Tibial nerve (tissue), 4 donors: ENCODE measurements around the gene EHD2. TPM values are rescaled to one million over a fixed set of nuclear protein-coding genes. Genes with fewer than 3 reads are reported as not detected.

Experiments
- DNase-seq, 2 donors: peaks; one replicate each; pipeline ENCODE4 v3.0.0-alpha.2; 2019; ENCODE audit warnings: low spot score in 2 of 2
- H3K27ac ChIP-seq, 4 donors: fragments of 200-600 bp; sonication (generic) in 3 of 4; one replicate each; pipeline ENCODE4 v1.5.1; 2017 to 2019; ENCODE audit warnings: mild to moderate bottlenecking in 1 of 4
- H3K27me3 ChIP-seq, 2 donors: fragments of 200-600 bp; sonication (generic) in 1 of 2; one replicate each; pipeline versions ENCODE4 v1.5.1 to v1.6.0; 2017 to 2019
- H3K36me3 ChIP-seq, 3 donors: fragments of 200-600 bp; sonication (generic); one replicate each; pipeline ENCODE4 v1.5.1; 2018 to 2019
- H3K4me1 ChIP-seq, 4 donors: fragments of 200-600 bp; sonication (generic) in 3 of 4; one replicate each; pipeline ENCODE4 v1.5.1; 2017 to 2019
- H3K4me3 ChIP-seq, 4 donors: fragments of 200-600 bp; sonication (generic) in 3 of 4; one replicate each; pipeline ENCODE4 v1.5.1; 2017 to 2019; ENCODE audit warnings: mild to moderate bottlenecking in 1 of 4, moderate library complexity in 1 of 4
- H3K9me3 ChIP-seq, 4 donors: fragments of 200-600 bp; sonication (generic) in 3 of 4; one replicate each; pipeline ENCODE4 v1.5.1; 2017 to 2019
- EP300 ChIP-seq, 2 donors: sonication (generic); formaldehyde crosslinking; IDR thresholded peaks; one replicate each; pipeline ENCODE4 v1.6.1; 2017; ENCODE audit warnings: antibody characterized with exemption in 2 of 2, mild to moderate bottlenecking in 1 of 2
- POLR2A ChIP-seq, 2 donors: fragments of 450-650 bp; IDR thresholded peaks; one replicate each; pipeline ENCODE4 v1.6.1; 2017; ENCODE audit warnings: antibody characterized with exemption in 2 of 2, mild to moderate bottlenecking in 2 of 2, moderate library complexity in 2 of 2
- WGBS, 2 donors: methylation state at CpG; one replicate each; pipeline ENCODE4 v1.1.5; 2018; 5-methylcytosine and 5-hydroxymethylcytosine counted together
- total RNA-seq, 4 donors: library from RNA; depleted of rRNA; stranded (reverse); fragments of >200 nt; gene quantifications; one replicate each; pipeline ENCODE4 v1.1.0, GENCODE V29; 2016
- TF ChIP-seq, protein P1 (sequence below), 5 experiments: fragments of 200-600 bp in 3 of 5; fragments of 450-650 bp in 2 of 5; sonication (generic) in 3 of 5; IDR thresholded peaks; one replicate each; pipeline ENCODE4 v1.5.1; 2016 to 2019; ENCODE audit warnings: antibody characterized with exemption in 5 of 5, mild to moderate bottlenecking in 3 of 5, moderate library complexity in 2 of 5

EHD2 gene
- total RNA-seq, 4 donors from 2014 or later = 128 to 196 (median 159) TPM

DNA sequence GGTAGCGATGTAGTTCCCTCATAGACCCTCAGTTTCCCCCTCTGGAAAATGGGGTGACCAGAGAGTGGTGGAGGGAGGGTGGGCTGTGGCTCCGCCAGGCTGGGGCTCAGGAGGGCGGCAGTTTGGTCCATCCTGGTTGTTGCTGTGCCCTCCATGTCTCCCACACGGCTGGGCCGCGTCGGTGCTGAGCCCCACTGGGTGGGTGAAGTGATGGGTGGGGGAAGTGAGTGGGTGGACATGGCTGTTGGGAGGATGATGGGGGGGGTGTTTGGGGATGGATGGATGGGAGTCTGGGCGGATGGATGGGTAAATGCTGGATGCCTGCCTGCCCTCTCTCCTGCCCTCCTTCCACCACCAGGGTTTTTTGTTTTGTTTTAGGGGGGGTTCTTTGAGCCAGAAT, 16.6 kb upstream of the EHD2 start:
- no peak overlapping the region for H3K4me3 ChIP-seq
- no peaks in the 10 kb centered on the region for H3K9me3 ChIP-seq
- TF ChIP-seq, protein P1, sequence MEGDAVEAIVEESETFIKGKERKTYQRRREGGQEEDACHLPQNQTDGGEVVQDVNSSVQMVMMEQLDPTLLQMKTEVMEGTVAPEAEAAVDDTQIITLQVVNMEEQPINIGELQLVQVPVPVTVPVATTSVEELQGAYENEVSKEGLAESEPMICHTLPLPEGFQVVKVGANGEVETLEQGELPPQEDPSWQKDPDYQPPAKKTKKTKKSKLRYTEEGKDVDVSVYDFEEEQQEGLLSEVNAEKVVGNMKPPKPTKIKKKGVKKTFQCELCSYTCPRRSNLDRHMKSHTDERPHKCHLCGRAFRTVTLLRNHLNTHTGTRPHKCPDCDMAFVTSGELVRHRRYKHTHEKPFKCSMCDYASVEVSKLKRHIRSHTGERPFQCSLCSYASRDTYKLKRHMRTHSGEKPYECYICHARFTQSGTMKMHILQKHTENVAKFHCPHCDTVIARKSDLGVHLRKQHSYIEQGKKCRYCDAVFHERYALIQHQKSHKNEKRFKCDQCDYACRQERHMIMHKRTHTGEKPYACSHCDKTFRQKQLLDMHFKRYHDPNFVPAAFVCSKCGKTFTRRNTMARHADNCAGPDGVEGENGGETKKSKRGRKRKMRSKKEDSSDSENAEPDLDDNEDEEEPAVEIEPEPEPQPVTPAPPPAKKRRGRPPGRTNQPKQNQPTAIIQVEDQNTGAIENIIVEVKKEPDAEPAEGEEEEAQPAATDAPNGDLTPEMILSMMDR (IDR thresholded peaks at IDR 0.05) = no peak
- TF ChIP-seq POLR2A (IDR thresholded peaks at IDR 0.05) (no peak), EP300 (IDR thresholded peaks at IDR 0.05) (no peak)
- peaks cover 0 to 11% (median 2%) of the 10 kb centered on the region in 4 donors for H3K4me1 ChIP-seq
- DNase-seq = no peak
- H3K27me3 ChIP-seq = no peaks in the 10 kb centered on the region
- H3K36me3 ChIP-seq = peaks cover 0 to 75% (median 13%) of the 10 kb centered on the region in 3 donors
- H3K27ac ChIP-seq = peak overlapping the region in 1 of 4 donors; percentile 86
- whole genome bisulfite sequencing, 2 donors = 73 to 78% methylated on average over 8 of the region's 8 CpGs

- peak; percentile 44 to 69 for TF ChIP-seq EP300 (IDR thresholded peaks at IDR 0.05)
- TF ChIP-seq, protein P1 (IDR thresholded peaks at IDR 0.05) = peak; percentile 96 to 98 (median 97)
- TF ChIP-seq POLR2A (IDR thresholded peaks at IDR 0.05) = no peak
- H3K36me3 ChIP-seq = peaks cover 0 to 77% (median 20%) of the 10 kb centered on the region in 3 donors
- peaks cover 0 to 11% (median 2%) of the 10 kb centered on the region in 4 donors for H3K4me1 ChIP-seq
- 42 to 45% methylated on average over 19 to 20 of the region's 21 CpGs for WGBS, 2 donors
- no peak overlapping the region for H3K4me3 ChIP-seq
- peak; percentile 45 to 56 for DNase-seq
- H3K27ac ChIP-seq = peak overlapping the region; percentile 37 to 86 (median 70)
- no peaks in the 10 kb centered on the region for H3K9me3 ChIP-seq
- no peaks in the 10 kb centered on the region for H3K27me3 ChIP-seq
These were observed 15.2 kb upstream of the EHD2 start for GRCh38 chr19:47697863-47698609.

- Histone ChIP-seq H3K27me3 (no peaks in the 10 kb centered on the region), H3K36me3 (peaks cover 0 to 85% (median 20%) of the 10 kb centered on the region in 3 donors), H3K4me1 (peaks cover 0 to 11% (median 2%) of the 10 kb centered on the region in 4 donors), H3K9me3 (no peaks in the 10 kb centered on the region), H3K4me3 (no peak overlapping the region), H3K27ac (peak overlapping the region in 1 of 4 donors; percentile 86)
- no peak for DNase-seq
- no peak for TF ChIP-seq EP300 (IDR thresholded peaks at IDR 0.05)
- TF ChIP-seq, protein P1 (IDR thresholded peaks at IDR 0.05) = no peak
- no peak for TF ChIP-seq POLR2A (IDR thresholded peaks at IDR 0.05)
- 86 to 87% methylated on average over 46 of the region's 46 CpGs for WGBS, 2 donors
These were observed 14.4 kb upstream of the EHD2 start for GRCh38 chr19:47698631-47699359.

GRCh38 chr19:47699360-47699917, 13.8 kb upstream of the EHD2 start:
- no peak for DNase-seq
- Histone ChIP-seq H3K27me3 (no peaks in the 10 kb centered on the region), H3K4me3 (no peak overlapping the region), H3K4me1 (peaks cover 0 to 11% (median 2%) of the 10 kb centered on the region in 4 donors), H3K27ac (no peak overlapping the region), H3K36me3 (peaks cover 0 to 85% (median 20%) of the 10 kb centered on the region in 3 donors), H3K9me3 (no peaks in the 10 kb centered on the region)
- WGBS, 2 donors = 58 to 65% methylated on average over 9 of the region's 9 CpGs
- TF ChIP-seq EP300 (IDR thresholded peaks at IDR 0.05) = no peak
- no peak for TF ChIP-seq POLR2A (IDR thresholded peaks at IDR 0.05)
- TF ChIP-seq, protein P1 (IDR thresholded peaks at IDR 0.05) = peak; percentile 57 to 73 (median 68)
